Keratinocyte (primary cell): ENCODE data around the gene NR1I3. TPM values are rescaled to one million over a fixed set of nuclear protein-coding genes. Genes with fewer than 3 reads are reported as not detected.

Experiments
- DNase-seq: peaks from one replicate; pipeline ENCODE4 v3.0.0-alpha.2; 2011; ENCODE audit warnings: low read depth, missing footprints, low spot score
- FAIRE-seq: peaks from 2 replicates; lab custom pipeline; 2011; peaks lifted over from hg19 to GRCh38; lab: Jason Lieb, UNC
- H2AFZ ChIP-seq: 2 replicates; pipeline ENCODE4 v1.6.0; 2012; ENCODE audit warnings: low read length, control low read depth, inconsistent platforms; ENCODE audit not compliant: control insufficient read depth
- H3K27ac ChIP-seq: 2 replicates; pipeline ENCODE4 v1.5.1; 2011; ENCODE audit warnings: low read length; ENCODE audit not compliant: control insufficient read depth, insufficient read depth
- H3K27me3 ChIP-seq: 3 replicates; pipeline ENCODE4 v1.6.0; 2011; ENCODE audit warnings: low read length; ENCODE audit not compliant: control insufficient read depth, insufficient read depth; ENCODE audit errors: extremely low read depth
- H3K36me3 ChIP-seq, 2 experiments: 2 replicates in 1 of 2; 3 replicates in 1 of 2; pipeline ENCODE4 v1.5.1; 2011; ENCODE audit warnings: low read length in 2 of 2, mild to moderate bottlenecking in 1 of 2; ENCODE audit not compliant: control insufficient read depth in 2 of 2, insufficient read depth in 2 of 2; ENCODE audit errors: extremely low read depth in 1 of 2
- H3K4me1 ChIP-seq: 3 replicates; pipeline ENCODE4 v1.5.1; 2011; ENCODE audit warnings: low read length; ENCODE audit not compliant: control insufficient read depth, insufficient read depth; ENCODE audit errors: extremely low read depth
- H3K4me2 ChIP-seq: 3 replicates; pipeline ENCODE4 v1.6.0; 2011; ENCODE audit warnings: low read depth, low read length; ENCODE audit not compliant: control insufficient read depth, insufficient read depth; ENCODE audit errors: extremely low read depth
- H3K4me3 ChIP-seq, 3 experiments: fragments of 200-600 bp in 1 of 3; sonication (generic) in 1 of 3; 2 replicates in 2 of 3; 3 replicates in 1 of 3; pipeline ENCODE4 v1.5.1; 2011 to 2016; ENCODE audit warnings: low read length in 3 of 3, mild to moderate bottlenecking in 3 of 3, control low read depth in 2 of 3, inconsistent platforms in 1 of 3, low read depth in 1 of 3, mixed read lengths in 1 of 3, mixed run types in 1 of 3, moderate library complexity in 1 of 3; ENCODE audit not compliant: control insufficient read depth in 2 of 3, insufficient read depth in 2 of 3; ENCODE audit errors: extremely low read depth in 1 of 3
- H3K79me2 ChIP-seq: 2 replicates; pipeline ENCODE4 v1.6.0; 2012; ENCODE audit warnings: low read length; ENCODE audit not compliant: control insufficient read depth, insufficient read depth
- H3K9ac ChIP-seq: 3 replicates; pipeline ENCODE4 v1.6.0; 2011; ENCODE audit warnings: low read length; ENCODE audit not compliant: control insufficient read depth, insufficient read depth; ENCODE audit errors: extremely low read depth
- H3K9me1 ChIP-seq: 3 replicates; pipeline ENCODE4 v1.6.0; 2011; ENCODE audit warnings: low read length; ENCODE audit not compliant: control insufficient read depth, insufficient read depth; ENCODE audit errors: extremely low read depth
- H3K9me3 ChIP-seq: 2 replicates; pipeline ENCODE4 v1.5.1; 2012; ENCODE audit warnings: low read depth, low read length; ENCODE audit not compliant: control insufficient read depth
- H4K20me1 ChIP-seq: 3 replicates; pipeline ENCODE4 v1.6.0; 2011; ENCODE audit warnings: low read length; ENCODE audit not compliant: control insufficient read depth, insufficient read depth; ENCODE audit errors: extremely low read depth
- EZH2 ChIP-seq: IDR thresholded peaks from one replicate; pipeline ENCODE4 v1.6.1; 2012; ENCODE audit warnings: inconsistent platforms, mild to moderate bottlenecking, low read length, moderate library complexity
- dilution Hi-C: fragments of 300-500 bp; cut with MboI; formaldehyde crosslinking; loops from one replicate; pipeline ENCODE4 v1.7.0; 2020; ENCODE audit warnings: low sequenced_read_pairs; ENCODE audit not compliant: extremely low pct_ligation_motif_present
- polyA plus RNA-seq, 5 experiments: library from polyadenylated mRNA; depleted of rRNA in 3 of 5; stranded (reverse) in 3 of 5; stranded (forward) in 1 of 5; unstranded in 1 of 5; fragments of >200 nt; gene quantifications; 1 replicate in 1 of 5; 2 replicates in 3 of 5; 3 replicates in 1 of 5; pipeline versions ENCODE4 v1.2.1 to v1.2.3, GENCODE V29; 2011 to 2012; ENCODE audit warnings: missing spikeins in 2 of 5, low read depth in 1 of 5, low replicate concordance in 1 of 5
- TF ChIP-seq, protein P1 (sequence below), 3 experiments: IDR thresholded peaks in 1 of 3; conservative IDR thresholded peaks in 1 of 3; optimal IDR thresholded peaks in 1 of 3; 2 replicates in 2 of 3; 3 replicates in 1 of 3; pipeline versions ENCODE3 to v1.5.1; 2011; ENCODE audit warnings: low read length in 3 of 3, mild to moderate bottlenecking in 3 of 3, moderate library complexity in 2 of 3, control low read depth in 1 of 3, inconsistent platforms in 1 of 3; ENCODE audit not compliant: insufficient read depth in 2 of 3; ENCODE audit errors: extremely low read depth in 1 of 3

NR1I3 gene
- polyA plus RNA-seq, 1 donor (not counting 4 experiments of a cell fraction or from before 2014, with no cell fraction given): not detected

DNA sequence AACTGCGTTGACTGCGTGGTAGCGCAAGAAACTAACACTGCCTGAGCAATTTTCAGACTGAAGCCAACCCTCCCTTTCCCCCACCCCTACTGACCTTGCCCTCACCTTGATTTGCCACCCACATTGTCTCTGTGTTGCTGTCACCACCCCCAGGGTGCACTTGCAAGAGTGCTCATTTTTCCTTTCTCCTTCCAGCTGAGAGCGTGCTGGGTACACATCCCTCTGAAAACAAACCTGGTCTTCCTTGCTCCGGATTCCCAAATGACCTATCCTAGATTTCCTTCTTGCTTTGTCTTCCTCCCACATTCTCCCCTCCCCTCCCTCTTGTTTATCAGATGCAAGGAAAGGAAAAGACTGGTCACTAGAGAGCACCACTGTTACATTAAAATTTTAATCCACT is 47.5 kb upstream of the NR1I3 start:
- peaks cover 14% of the 10 kb centered on the region for H3K27me3 ChIP-seq
- no peak for DNase-seq
- no peak overlapping the region for H3K4me2 ChIP-seq
- no peaks in the 10 kb centered on the region for H3K9me3 ChIP-seq
- H3K27ac ChIP-seq: no peak overlapping the region
- H4K20me1 ChIP-seq: no peaks in the 10 kb centered on the region
- TF ChIP-seq EZH2: no peak
- TF ChIP-seq, protein P1, sequence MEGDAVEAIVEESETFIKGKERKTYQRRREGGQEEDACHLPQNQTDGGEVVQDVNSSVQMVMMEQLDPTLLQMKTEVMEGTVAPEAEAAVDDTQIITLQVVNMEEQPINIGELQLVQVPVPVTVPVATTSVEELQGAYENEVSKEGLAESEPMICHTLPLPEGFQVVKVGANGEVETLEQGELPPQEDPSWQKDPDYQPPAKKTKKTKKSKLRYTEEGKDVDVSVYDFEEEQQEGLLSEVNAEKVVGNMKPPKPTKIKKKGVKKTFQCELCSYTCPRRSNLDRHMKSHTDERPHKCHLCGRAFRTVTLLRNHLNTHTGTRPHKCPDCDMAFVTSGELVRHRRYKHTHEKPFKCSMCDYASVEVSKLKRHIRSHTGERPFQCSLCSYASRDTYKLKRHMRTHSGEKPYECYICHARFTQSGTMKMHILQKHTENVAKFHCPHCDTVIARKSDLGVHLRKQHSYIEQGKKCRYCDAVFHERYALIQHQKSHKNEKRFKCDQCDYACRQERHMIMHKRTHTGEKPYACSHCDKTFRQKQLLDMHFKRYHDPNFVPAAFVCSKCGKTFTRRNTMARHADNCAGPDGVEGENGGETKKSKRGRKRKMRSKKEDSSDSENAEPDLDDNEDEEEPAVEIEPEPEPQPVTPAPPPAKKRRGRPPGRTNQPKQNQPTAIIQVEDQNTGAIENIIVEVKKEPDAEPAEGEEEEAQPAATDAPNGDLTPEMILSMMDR (optimal IDR thresholded peaks at IDR 0.05 in 1 of 3, IDR thresholded peaks at IDR 0.05 in 1 of 3, conservative IDR thresholded peaks at IDR 0.05 in 1 of 3; ENCODE audit: extremely low read depth in 1 of 3, insufficient read depth in 2 of 3, low read length in 3 of 3): no peak
- H3K79me2 ChIP-seq: no peaks in the 10 kb centered on the region
- no peak overlapping the region for H2AFZ ChIP-seq
- H3K9me1 ChIP-seq: no peaks in the 10 kb centered on the region
- no peaks in the 10 kb centered on the region for H3K36me3 ChIP-seq
- no peak overlapping the region for H3K4me3 ChIP-seq
- no peak for FAIRE-seq
- no peak overlapping the region for H3K9ac ChIP-seq
- dilution Hi-C loops: no loop called here
- H3K4me1 ChIP-seq: no peaks in the 10 kb centered on the region

GRCh38 chr1:161285113-161285512 is 47.1 kb upstream of the NR1I3 start:
- TF ChIP-seq EZH2: no peak
- TF ChIP-seq, protein P1 (optimal IDR thresholded peaks at IDR 0.05 in 1 of 3, IDR thresholded peaks at IDR 0.05 in 1 of 3, conservative IDR thresholded peaks at IDR 0.05 in 1 of 3; ENCODE audit: extremely low read depth in 1 of 3, insufficient read depth in 2 of 3, low read length in 3 of 3): no peak
- Histone ChIP-seq H3K9me1 (no peaks in the 10 kb centered on the region), H2AFZ (no peak overlapping the region), H3K36me3 (no peaks in the 10 kb centered on the region), H3K79me2 (no peaks in the 10 kb centered on the region), H3K4me1 (no peaks in the 10 kb centered on the region), H3K27ac (no peak overlapping the region), H3K9me3 (no peaks in the 10 kb centered on the region), H3K4me2 (no peak overlapping the region), H3K27me3 (peaks cover 14% of the 10 kb centered on the region), H3K9ac (no peak overlapping the region), H4K20me1 (no peaks in the 10 kb centered on the region), H3K4me3 (no peak overlapping the region)
- dilution Hi-C loops: no loop called here
- FAIRE-seq (no peak), DNase-seq (no peak)
